Stimulated activated CD4-positive, alpha-beta T cell treated with anti-CD3 and anti-CD28 coated beads, Interleukin-4, amount 100 ng/mL, for 4 hours (primary cell): ENCODE measurements around the gene PIP5K1B.
"Not testable (repeated sequence)": the region's sequence is repeated elsewhere in the genome, so short reads cannot be mapped to it uniquely, and the experiment has no call there.

Experiments
- DNase-seq, 2 experiments: peaks; one replicate each; pipeline ENCODE4 v3.0.0-alpha.2; 2020

PIP5K1B gene

DNA sequence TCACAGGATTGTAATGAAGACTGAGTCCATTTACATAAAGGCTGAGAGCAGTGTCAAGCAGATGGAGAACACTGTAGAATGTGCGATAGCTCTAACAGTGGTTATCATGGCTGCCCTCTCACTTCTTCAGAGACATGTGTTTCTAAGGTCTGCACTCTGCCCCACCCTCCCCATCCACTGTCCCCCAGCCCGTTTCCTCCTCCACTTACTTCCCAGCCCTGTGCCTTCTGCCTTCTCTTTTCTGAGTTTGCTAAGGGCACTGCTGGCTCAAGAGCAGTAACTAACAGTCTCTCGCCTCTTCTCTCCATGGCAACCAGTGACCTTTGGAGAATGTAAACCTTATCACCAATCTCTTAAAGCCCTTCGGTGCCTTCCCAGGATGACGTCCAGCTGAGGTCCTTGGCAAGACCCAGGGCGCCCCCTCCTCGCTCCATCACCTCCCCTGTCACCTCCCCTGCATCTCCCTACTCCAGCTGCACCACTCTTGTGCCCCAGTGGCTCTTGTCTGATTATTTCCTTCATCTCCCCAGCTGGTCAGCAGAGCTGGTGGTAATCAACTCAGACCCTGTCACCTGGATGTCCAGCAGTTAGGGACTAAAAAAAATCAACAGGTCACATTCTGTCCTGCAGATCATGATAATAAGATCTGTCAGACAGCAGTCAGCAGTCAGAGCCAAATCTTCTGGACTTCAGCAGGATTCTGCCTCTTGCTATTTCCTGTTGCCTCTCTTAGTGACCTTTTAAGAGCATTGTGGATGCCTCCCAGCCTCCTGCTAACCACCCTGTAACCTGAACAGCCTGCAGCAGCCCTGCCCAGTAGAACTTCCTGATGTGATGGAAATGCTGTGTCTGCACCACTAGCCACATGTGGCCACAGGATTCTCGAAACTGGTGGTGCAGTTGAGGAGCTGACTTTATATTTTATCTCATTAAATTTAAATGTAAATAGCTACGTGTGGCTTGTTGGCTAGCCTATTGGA is 339.5 kb downstream of the PIP5K1B start:
- no peak for DNase-seq

GRCh38 chr9:69045821-69046220 is 340.8 kb downstream of the PIP5K1B start:
- DNase-seq = no peak

GRCh38 chr9:69046723-69047122 is 341.7 kb downstream of the PIP5K1B start:
- no peak for DNase-seq

GRCh38 chr9:69047371-69047770 is 342.3 kb downstream of the PIP5K1B start:
- no peak for DNase-seq

DNA sequence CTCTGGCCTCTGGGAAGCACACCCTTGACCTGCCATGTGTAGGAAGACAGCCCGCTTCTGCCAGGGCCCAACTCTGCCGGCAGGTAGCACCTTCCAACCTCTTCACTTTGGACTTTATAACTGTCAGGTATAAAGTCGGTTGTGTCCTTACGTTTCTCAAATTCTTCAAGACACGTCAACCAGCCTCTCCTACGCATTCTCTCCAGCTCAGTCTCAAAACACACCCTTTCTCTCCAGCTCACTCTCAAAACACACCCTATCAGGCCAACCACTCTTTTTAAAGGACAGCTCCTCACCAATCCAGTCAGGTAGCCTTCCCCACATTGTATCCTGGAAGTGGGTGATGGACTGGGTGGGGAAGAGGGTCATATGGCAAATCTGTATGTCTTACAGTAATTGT is 344.1 kb downstream of the PIP5K1B start:
- DNase-seq = no peak

DNA sequence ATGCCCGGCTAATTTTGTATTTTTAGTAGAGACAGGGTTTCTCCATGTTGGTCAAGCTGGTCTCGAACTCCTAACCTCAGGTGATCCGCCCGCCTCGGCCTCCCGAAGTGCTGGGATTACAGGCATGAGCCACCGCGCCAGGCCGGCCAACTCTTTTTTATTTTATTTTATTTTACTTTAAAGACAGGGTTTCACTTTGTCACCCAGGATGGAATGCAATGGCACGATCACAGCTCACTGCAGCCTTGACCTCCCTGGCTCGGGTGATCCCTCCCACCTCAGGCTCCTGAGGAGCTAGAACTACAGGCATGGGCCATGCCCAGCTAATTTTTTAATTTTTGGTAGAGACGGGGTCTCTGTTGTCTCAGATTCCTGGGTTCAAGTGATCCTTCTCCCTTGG is 345.9 kb downstream of the PIP5K1B start:
- not testable (repeated sequence) for DNase-seq

DNA sequence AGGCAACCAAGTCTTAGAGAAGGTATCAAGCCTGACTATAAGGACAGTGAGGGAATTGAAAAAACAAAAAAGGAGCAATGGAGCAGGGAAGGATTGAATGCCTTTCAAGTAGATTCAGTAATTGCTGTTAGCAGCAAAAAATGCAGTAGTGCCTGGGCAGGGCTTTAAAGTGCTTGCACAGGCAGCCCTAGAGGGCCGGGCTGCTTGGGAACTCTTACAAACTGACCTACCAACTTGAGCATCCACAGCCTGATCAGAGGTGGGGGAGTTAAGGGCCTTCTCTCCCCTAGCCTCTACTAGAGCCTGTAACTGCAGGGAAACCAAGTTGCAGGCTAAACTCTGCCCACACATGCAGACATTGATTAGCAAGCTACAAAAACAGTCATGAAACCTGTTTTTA is 349.9 kb downstream of the PIP5K1B start:
- DNase-seq = no peak

GRCh38 chr9:69056191-69056815 is 351.3 kb downstream of the PIP5K1B start:
- no peak for DNase-seq

DNA sequence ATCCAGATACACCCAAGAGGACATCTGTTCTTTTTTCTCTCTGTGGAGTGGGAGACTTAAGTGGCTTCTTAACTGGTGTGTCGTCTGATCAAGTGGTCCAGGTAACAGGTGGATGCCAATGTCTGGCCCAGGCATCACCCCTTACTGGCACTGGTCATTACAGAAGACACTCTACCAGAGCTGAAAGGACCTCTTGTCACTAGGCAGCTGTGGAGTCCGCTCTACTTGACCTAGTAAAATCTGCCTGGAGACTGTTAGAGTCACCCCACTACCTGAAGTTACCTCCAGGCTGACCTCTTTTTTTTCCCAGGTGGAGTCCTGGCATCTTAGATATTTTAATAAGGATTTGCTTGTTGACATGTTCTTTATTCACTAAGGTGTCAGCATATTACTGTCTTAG is 353.1 kb downstream of the PIP5K1B start:
- no peak for DNase-seq
